HG03108 (cell line): ENCODE results near the gene SLMAP.
"Not testable (repeated sequence)": the region's sequence is repeated elsewhere in the genome, so short reads cannot be mapped to it uniquely, and the experiment has no call there.

Source experiments
- ATAC-seq: cut with Tn5 transposase; IDR thresholded peaks from one replicate; pipeline ENCODE4 v1.9.1; 2021; ENCODE audit warnings: moderate library complexity; ENCODE audit not compliant: unreplicated experiment

The SLMAP gene

DNA sequence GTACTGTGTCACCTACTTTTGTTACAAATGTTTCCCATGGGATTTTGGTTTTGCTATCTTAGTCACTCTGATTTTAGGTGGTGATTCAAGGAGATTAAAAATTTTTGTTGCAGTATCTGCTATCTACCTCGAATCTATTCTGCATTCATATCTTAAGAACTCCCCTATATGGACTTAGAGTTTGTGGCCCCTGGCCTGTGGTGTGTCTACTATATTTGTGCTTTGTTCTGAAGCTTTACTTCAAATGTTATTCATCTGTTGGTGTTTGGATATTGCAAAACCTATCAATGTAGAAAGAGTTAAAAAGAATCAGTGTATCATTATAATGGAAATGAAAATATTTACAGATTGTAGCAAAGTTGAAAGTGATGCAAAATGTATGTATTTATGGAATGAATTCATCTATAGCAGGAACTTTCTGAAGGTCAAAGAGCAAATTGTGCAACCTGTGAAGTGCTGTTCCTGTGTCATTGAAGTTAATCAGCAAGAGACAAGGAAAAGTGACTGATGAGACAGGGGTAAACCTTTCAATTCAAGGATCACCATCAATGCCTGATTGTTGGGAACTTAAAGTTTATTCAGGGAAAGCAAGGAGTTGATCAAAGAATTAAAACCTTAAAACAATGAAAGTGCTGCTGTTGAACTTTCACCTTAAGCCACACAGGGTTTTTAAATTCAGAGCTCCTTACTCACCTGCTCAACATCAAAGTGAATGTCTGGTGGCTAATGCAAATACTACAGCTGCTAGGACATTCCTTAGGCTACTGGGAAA lies 71.0 kb downstream of the SLMAP start:
- no peak for ATAC-seq

GRCh38 chr3:57827757-57828156 lies 71.6 kb downstream of the SLMAP start:
- no peak for ATAC-seq

GRCh38 chr3:57832486-57832885 lies 76.4 kb downstream of the SLMAP start:
- no peak for ATAC-seq

- ATAC-seq = no peak
These were observed 76.8 kb downstream of the SLMAP start for GRCh38 chr3:57832900-57833313.

DNA sequence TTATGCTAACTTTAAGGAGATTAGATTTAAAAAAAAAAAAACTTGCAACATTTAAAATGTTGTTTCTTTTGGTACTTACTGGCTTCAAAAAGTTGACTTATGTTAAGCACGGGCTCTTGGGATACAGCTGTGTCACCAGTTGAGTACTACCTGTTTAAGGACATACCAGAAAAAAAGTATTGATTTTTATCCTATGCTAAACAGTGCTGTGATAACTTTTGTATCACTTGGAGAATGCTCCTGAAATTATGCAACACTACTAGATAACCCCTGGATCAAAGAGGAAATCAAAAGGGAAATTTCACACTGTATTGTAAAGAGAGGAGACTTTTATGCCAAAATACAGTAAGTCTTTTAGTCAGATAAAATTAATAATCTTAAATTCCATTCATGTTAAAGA lies 77.7 kb downstream of the SLMAP start:
- ATAC-seq = no peak

GRCh38 chr3:57837686-57838085 lies 81.6 kb downstream of the SLMAP start:
- ATAC-seq = no peak

DNA sequence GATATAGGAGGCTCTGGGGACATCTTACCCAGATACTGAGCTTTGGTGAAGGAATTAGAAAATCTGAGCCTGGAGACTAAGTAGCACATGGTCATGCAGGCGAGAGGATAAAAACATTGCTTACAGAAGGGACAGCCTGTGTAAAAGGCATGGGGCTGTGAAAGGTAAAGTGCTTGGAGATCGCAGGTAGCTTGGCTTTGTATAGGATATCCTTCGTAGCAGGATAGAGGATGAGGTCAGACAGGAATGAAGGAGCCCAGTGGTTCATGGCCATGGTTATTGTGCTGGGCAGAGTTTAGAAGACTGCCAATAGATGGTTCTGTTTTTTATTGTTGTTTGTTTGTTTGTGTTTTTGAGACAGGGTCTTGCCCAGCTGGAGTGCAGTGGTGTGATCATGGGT lies 82.5 kb downstream of the SLMAP start:
- ATAC-seq = no peak

- no peak for ATAC-seq
These were observed 84.4 kb downstream of the SLMAP start for GRCh38 chr3:57840473-57840872.

- no peak for ATAC-seq
These were observed 85.7 kb downstream of the SLMAP start for GRCh38 chr3:57841818-57842217.

- ATAC-seq = no peak
These were observed 92.1 kb downstream of the SLMAP start for GRCh38 chr3:57848177-57848738.

- ATAC-seq = no peak
These were observed 95.2 kb downstream of the SLMAP start for GRCh38 chr3:57851304-57851703.

GRCh38 chr3:57852896-57853295 lies 96.8 kb downstream of the SLMAP start:
- no peak for ATAC-seq

DNA sequence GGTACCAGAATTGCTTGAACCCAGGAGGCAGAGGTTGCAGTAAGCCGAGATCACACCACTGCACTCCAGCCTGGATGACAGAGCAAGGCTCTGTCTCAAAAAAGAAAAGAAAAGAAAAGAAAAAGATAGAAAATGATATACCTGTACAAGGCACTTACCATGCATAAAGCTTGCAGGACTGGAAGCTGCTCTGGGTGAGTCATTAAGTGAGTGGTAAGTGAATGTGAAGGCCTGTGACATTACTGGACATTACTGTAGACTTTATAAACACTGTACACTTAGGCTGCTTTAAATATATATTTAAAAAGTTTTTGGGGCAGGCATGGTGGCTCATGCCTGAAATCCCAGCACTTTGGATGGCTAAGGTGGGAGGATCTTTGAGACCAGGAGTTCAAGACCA lies 99.2 kb downstream of the SLMAP start:
- ATAC-seq = no peak

DNA sequence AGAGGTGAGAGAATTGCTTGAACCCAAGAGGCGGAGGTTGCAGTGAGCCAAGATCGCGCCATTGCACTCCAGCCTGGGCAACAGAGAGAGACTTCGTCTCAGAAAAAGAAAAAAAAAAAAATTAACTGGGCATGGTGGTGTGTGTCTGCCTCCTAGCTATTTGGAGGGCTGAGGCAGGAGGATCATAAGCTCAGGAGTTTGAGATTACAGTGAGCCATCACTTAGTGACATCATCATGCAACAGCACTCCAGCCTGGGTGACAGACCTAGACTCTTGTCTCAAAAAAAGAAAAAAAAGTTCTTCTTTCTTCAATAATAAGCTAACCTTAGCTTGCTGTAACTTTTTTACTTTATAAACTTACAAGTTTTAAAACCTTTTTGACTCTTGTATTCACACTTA lies 99.8 kb downstream of the SLMAP start:
- ATAC-seq = no peak

- no peak for ATAC-seq
These were observed 100.6 kb downstream of the SLMAP start for GRCh38 chr3:57856675-57857074.

DNA sequence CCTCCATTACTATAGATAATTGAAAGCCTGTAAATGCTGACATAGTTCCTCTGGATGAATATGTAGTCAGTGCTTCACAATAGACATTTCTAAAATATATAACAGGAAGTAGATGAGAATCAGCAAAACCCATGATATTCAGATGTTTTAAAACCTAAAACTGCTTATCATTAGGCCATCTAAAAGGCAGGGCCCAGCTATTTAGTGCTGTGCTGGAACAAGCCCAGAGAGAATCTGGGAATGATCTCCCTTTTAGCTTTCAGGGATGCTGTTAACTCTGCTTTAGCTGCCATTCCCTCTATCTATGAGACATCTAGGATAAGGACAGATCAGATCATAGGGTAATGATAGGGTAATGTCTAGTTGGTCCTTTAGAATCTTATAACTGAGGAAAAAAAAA lies 106.8 kb downstream of the SLMAP start:
- ATAC-seq = no peak

DNA sequence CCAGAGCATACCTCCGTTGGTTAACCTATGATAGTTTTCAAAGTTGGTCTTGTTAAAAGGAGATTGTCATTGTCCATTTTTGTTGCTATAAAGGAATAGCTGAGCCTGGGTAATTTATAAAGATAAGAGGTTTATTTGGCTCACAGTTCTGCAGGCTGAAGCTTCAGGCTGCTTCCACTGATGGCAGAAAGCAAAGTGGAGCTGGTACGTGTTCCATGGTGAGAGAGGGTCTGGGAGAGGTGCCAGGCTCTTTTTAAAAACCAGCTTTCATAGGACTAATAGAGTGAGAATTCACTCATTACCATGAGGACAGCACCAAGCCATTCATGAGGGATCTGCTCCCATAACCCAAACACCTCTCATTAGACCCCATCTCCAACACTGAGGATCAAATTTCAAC lies 107.3 kb downstream of the SLMAP start:
- no peak for ATAC-seq

DNA sequence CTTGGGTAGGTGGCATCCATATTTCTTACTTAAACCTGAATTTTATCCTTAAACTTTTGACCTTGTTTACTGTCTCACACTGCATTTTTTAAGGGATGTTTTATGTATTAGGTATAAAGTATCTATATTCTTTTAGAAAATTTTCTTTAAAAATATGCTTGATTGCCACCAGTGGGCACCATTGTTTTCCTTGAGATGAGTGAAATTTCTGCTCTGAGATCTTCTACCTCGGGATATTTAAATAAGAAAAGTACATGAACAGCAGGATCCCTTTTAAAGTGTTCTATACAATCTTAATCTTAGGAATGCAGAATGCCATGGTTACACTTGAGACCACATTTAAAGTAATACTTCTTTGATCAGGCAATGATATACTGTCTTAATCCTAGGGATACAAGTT lies 108.7 kb downstream of the SLMAP start:
- no peak for ATAC-seq

DNA sequence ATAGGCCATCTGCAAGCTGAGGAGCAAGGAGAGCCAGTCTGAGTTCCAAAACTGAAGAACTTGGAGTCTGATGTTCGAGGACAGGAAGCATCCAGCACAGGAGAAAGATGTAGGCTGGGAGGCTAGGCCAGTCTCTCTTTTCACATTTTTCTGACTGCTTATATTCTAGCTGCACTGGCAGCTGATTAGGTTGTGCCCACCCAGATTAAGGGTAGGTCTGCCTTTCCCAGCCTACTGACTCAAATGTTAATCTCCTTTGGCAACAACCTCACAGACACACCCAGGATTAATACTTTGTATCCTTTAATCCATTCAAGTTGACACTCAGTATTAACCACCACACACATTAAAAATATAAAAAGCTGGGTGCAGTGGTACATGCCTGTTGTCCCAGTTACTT lies 113.0 kb downstream of the SLMAP start:
- ATAC-seq = not testable (repeated sequence)

DNA sequence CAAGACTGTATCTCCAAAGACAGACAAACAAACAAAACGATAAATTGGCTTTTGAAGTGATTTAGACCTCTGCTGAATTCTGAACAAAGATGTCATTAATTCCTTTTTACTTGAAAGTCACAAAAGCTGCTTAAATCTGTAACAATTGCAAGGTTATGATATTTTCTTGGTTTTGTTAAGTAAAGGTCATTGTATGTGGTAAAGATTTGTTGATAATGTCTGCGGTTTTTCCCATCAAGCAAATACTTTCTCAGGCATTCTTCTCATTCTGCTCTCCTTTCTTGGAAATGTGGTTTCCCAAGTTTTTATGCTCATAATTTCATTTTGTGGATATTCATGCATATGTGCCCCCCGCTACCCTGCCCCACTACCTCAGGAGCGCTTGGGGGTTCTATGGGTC lies 116.5 kb downstream of the SLMAP start:
- ATAC-seq = no peak

DNA sequence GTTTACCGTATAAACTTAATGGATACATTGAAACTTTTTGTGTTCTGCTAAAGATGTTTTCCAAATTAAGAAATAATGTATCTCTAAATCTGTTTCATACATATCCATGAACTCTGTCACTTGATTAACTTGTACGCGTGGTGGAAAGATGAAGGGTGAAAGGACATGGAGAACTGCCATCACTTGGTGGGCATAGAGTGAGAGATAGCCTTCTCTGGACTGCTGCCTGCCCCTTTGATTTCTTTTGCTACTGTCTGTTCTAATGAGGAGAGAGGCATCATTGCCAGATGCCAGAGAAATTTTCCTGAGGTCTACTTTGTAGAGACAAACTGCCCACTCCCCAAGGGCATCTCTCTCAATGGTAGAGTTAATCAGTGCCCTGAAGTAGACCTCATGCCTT lies 120.5 kb downstream of the SLMAP start:
- no peak for ATAC-seq

GRCh38 chr3:57877116-57877515 lies 121.0 kb downstream of the SLMAP start:
- no peak for ATAC-seq

DNA sequence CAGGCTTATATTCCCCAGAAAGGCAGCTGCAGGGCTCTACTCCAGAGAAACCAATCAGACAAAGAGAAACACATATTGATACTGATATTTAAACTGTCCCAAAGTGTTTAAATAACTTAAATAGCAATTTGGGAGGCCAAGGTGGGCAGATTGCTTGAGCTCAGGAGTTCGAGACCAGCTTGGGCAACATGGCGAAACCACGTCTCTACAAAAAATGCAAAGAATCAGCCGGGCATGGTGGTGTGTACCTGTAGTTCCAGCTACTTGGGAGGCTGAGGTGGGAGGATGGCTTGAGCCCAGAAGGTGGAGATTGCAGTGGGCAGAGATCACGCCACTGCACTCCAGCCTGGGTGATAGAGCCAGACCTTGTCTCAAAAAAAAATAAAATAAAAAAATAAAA lies 128.3 kb downstream of the SLMAP start:
- ATAC-seq = not testable (repeated sequence)
